WTC11 (cell line): ENCODE data around the gene WWOX. TPM values are rescaled to one million over a fixed set of nuclear protein-coding genes. Genes with fewer than 3 reads are reported as not detected.

Experiments
- ATAC-seq: fragments of 200-7000 bp; cut with Tn5 transposase; 2 replicates; pipeline ENCODE4 v1.10.0; 2021; ENCODE audit warnings: mild to moderate bottlenecking, moderate library complexity
- CTCF ChIA-PET: fragments of 300-600 bp; sonication (Branson Sonifier 250); formaldehyde crosslinking; loops from one replicate; lab custom pipeline; 2021; ENCODE audit warnings: antibody characterized with exemption; lab: Charles Lee
- POLR2A ChIA-PET: fragments of 350-600 bp; sonication (Branson Sonifier 250); formaldehyde crosslinking; loops from one replicate; lab custom pipeline; 2021; ENCODE audit warnings: antibody characterized with exemption; lab: Charles Lee
- DNase-seq: peaks from one replicate; pipeline ENCODE4 v3.0.0; 2021; ENCODE audit warnings: low spot score
- H3K27ac Mint-ChIP-seq: 2 replicates; pipeline ENCODE4 v1.8.0; 2021; ENCODE audit warnings: mixed read lengths
- H3K27me3 Mint-ChIP-seq: 2 replicates; pipeline ENCODE4 v1.8.0; 2021; ENCODE audit warnings: low read depth, mild to moderate bottlenecking, moderate library complexity, mixed read lengths
- H3K36me3 Mint-ChIP-seq: 2 replicates; pipeline ENCODE4 v1.8.0; 2021; ENCODE audit warnings: mixed read lengths
- H3K4me1 Mint-ChIP-seq: 2 replicates; pipeline ENCODE4 v1.8.0; 2022; ENCODE audit warnings: mixed read lengths
- H3K4me3 Mint-ChIP-seq: 2 replicates; pipeline ENCODE4 v1.8.0; 2021; ENCODE audit warnings: mild to moderate bottlenecking, moderate library complexity, mixed read lengths
- H3K9me3 Mint-ChIP-seq: 2 replicates; pipeline ENCODE4 v1.8.0; 2021; ENCODE audit warnings: mixed read lengths
- ERG ChIP-seq: fragments of 250-450 bp; sonication (Bioruptor Pico); IDR thresholded peaks from 2 replicates; pipeline ENCODE4 v1.8.0; 2021; ENCODE audit warnings: mild to moderate bottlenecking
- ETV6 ChIP-seq: sonication (generic); formaldehyde crosslinking; IDR thresholded peaks from 2 replicates; pipeline ENCODE4 v1.8.1; 2022; ENCODE audit warnings: mild to moderate bottlenecking, missing genetic modification reagents
- GABPB1 ChIP-seq: sonication (generic); formaldehyde crosslinking; IDR thresholded peaks from 2 replicates; pipeline ENCODE4 v1.8.1; 2023; ENCODE audit warnings: mild to moderate bottlenecking, missing genetic modification reagents
- HMGA2 ChIP-seq: fragments of 250-450 bp; sonication (Bioruptor Pico); IDR thresholded peaks from 2 replicates; pipeline ENCODE4 v1.4.0; 2021; ENCODE audit warnings: mild to moderate bottlenecking, moderate library complexity
- IRF2 ChIP-seq: sonication (generic); formaldehyde crosslinking; IDR thresholded peaks from 2 replicates; pipeline ENCODE4 v1.8.0; 2022; ENCODE audit warnings: low read depth, missing genetic modification reagents, borderline replicate concordance
- JUN ChIP-seq: sonication (generic); formaldehyde crosslinking; IDR thresholded peaks from 2 replicates; pipeline ENCODE4 v1.8.0; 2023; ENCODE audit warnings: mild to moderate bottlenecking, missing genetic modification reagents
- MXD4 ChIP-seq: fragments of 250-450 bp; sonication (Bioruptor Pico); IDR thresholded peaks from 2 replicates; pipeline ENCODE4 v1.8.0; 2021; ENCODE audit warnings: mild to moderate bottlenecking, moderate library complexity, borderline replicate concordance
- NFE2L1 ChIP-seq: sonication (generic); formaldehyde crosslinking; IDR thresholded peaks from 2 replicates; pipeline ENCODE4 v1.8.1; 2023; ENCODE audit warnings: missing genetic modification reagents
- OVOL2 ChIP-seq: fragments of 250-450 bp; sonication (Bioruptor Pico); IDR thresholded peaks from 2 replicates; pipeline ENCODE4 v1.9.0; 2021; ENCODE audit warnings: mild to moderate bottlenecking, borderline replicate concordance
- TCF7 ChIP-seq: sonication (generic); formaldehyde crosslinking; IDR thresholded peaks from 2 replicates; pipeline ENCODE4 v1.8.0; 2022; ENCODE audit warnings: mild to moderate bottlenecking, low read depth, missing genetic modification reagents, moderate library complexity
- ZMAT4 ChIP-seq: fragments of 250-450 bp; sonication (Bioruptor Pico); IDR thresholded peaks from 2 replicates; pipeline ENCODE4 v1.9.0; 2021; ENCODE audit warnings: mild to moderate bottlenecking
- total RNA-seq: library from RNA; stranded (reverse); gene quantifications from 3 replicates; pipeline ENCODE4 v1.2.3, GENCODE V29; 2021
- TF ChIP-seq, protein P1 (sequence below): sonication (generic); formaldehyde crosslinking; IDR thresholded peaks from 2 replicates; pipeline ENCODE4 v1.8.0; 2022; ENCODE audit warnings: mild to moderate bottlenecking, missing genetic modification reagents
- TF ChIP-seq, protein P2 (sequence below): sonication (generic); formaldehyde crosslinking; IDR thresholded peaks from 2 replicates; pipeline ENCODE4 v1.8.1; 2023; ENCODE audit warnings: mild to moderate bottlenecking, missing genetic modification reagents, borderline replicate concordance
- TF ChIP-seq, protein P3 (sequence below): sonication (generic); formaldehyde crosslinking; conservative IDR thresholded peaks from 2 replicates; pipeline ENCODE4 v1.8.1; 2022; ENCODE audit warnings: mild to moderate bottlenecking, missing genetic modification reagents
- TF ChIP-seq, protein P4 (sequence below): sonication (generic); formaldehyde crosslinking; IDR thresholded peaks from 2 replicates; pipeline ENCODE4 v1.8.1; 2022; ENCODE audit warnings: low read depth, missing genetic modification reagents, borderline replicate concordance

The WWOX gene
- total RNA-seq, 1 experiment from 2014 or later: 15.7 TPM

DNA sequence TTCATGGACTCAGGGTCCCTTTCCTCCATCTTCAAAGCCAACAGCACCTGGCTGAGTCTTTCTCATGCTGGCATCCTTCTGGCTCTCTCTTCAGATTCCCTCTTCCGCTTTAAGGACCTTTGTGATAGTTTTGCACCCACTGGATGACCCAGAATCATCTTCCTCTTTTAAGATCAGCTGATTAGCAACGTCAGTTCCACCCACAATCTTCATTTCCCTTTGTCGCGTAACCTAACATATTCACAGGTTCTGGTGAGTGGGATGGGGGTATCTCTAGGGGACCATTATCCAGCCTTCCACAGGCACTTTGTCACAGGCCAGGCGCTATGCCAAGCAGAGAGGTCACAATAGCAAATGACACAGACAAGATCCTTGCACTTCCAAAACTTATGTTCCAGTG is 907.3 kb downstream of the WWOX start:
- ATAC-seq: no peak
- TF ChIP-seq GABPB1 (CRISPR knock-in tag): no peak
- TF ChIP-seq TCF7: no peak
- TF ChIP-seq, protein P1, sequence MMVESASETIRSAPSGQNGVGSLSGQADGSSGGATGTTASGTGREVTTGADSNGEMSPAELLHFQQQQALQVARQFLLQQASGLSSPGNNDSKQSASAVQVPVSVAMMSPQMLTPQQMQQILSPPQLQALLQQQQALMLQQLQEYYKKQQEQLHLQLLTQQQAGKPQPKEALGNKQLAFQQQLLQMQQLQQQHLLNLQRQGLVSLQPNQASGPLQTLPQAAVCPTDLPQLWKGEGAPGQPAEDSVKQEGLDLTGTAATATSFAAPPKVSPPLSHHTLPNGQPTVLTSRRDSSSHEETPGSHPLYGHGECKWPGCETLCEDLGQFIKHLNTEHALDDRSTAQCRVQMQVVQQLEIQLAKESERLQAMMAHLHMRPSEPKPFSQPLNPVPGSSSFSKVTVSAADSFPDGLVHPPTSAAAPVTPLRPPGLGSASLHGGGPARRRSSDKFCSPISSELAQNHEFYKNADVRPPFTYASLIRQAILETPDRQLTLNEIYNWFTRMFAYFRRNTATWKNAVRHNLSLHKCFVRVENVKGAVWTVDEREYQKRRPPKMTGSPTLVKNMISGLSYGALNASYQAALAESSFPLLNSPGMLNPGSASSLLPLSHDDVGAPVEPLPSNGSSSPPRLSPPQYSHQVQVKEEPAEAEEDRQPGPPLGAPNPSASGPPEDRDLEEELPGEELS: no peak
- no peaks in the 10 kb centered on the region for H3K36me3 Mint-ChIP-seq
- no peak overlapping the region for H3K4me3 Mint-ChIP-seq
- H3K27ac Mint-ChIP-seq: no peak overlapping the region
- no peak for DNase-seq
- peaks cover 10% of the 10 kb centered on the region for H3K27me3 Mint-ChIP-seq
- POLR2A ChIA-PET: no interaction called here
- CTCF ChIA-PET: no interaction called here
- H3K4me1 Mint-ChIP-seq: peaks cover 1% of the 10 kb centered on the region
- 0 out of 2 replicates have a peak, but pooled peaks cover under 1% of the 10 kb centered on the region for H3K9me3 Mint-ChIP-seq

GRCh38 chr16:79007614-79008013 is 908.2 kb downstream of the WWOX start:
- ChIA-PET POLR2A (no interaction called here), CTCF (interaction anchor here (0.6 to 1.2 kb wide), 3 partner anchors 11 to 17 kb away, joined by 3 to 4 read pairs (median 4); no protein-coding TSS in a partner anchor)
- peaks cover 3% of the 10 kb centered on the region; the same call in 1 of the 2 replicates for H3K9me3 Mint-ChIP-seq
- H3K4me1 Mint-ChIP-seq: no peaks in the 10 kb centered on the region
- DNase-seq: no peak
- H3K36me3 Mint-ChIP-seq: no peaks in the 10 kb centered on the region
- no peak overlapping the region for H3K27ac Mint-ChIP-seq
- TF ChIP-seq NFE2L1 (CRISPR knock-in tag): no peak
- no peak for TF ChIP-seq ERG (CRISPR knock-in tag)
- no peak for TF ChIP-seq JUN
- no peak for TF ChIP-seq ZMAT4 (CRISPR knock-in tag)
- TF ChIP-seq, all 79 proteins: peak for 0
- no peak overlapping the region for H3K4me3 Mint-ChIP-seq
- ATAC-seq: no peak
- H3K27me3 Mint-ChIP-seq: peaks cover 9% of the 10 kb centered on the region

DNA sequence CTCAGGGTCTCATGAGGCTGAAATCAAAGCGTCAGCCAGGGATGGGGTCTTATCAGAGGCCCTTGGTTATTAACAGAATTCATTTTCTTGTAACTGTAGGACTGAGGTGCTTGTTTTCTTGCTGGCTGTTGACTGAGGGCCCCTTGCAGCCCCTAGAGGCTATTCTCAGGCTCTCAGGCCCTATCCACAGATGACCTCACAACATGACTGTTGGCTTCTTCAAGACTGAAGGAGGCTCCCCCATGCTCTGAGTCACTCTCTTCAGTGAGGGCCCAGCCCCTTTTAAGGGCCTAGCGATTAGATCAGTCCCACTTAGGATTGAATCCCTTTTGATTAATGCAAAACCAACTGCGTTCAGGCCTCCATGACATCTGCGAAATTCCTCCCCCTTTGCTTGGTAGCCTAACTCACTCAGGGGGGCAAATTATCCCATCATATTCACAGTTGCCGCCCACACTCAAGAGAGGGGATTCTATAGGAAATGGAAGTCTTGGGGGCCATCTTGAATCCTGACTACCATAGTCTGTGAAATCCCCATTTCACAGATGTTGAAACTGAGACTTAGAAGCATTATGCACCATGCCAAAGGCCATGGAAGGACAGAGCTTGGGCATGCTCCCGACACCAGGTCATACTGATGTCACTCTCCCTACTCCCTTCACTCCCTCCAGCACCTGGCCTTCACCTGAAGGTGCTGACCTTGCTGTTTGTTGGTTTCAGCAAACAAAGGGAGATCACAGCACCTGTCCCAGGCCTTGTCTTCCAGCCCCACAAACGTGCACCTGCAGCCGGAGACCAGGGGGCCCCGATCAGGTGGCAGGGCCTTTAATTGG is 908.8 kb downstream of the WWOX start:
- H3K4me3 Mint-ChIP-seq: no peak overlapping the region
- no peaks in the 10 kb centered on the region for H3K4me1 Mint-ChIP-seq
- no peaks in the 10 kb centered on the region for H3K36me3 Mint-ChIP-seq
- TF ChIP-seq IRF2 (CRISPR knock-in tag) (no peak), OVOL2 (CRISPR knock-in tag) (no peak), ETV6 (CRISPR knock-in tag) (no peak), MXD4 (CRISPR knock-in tag) (no peak), HMGA2 (CRISPR knock-in tag) (no peak)
- TF ChIP-seq, protein P2, sequence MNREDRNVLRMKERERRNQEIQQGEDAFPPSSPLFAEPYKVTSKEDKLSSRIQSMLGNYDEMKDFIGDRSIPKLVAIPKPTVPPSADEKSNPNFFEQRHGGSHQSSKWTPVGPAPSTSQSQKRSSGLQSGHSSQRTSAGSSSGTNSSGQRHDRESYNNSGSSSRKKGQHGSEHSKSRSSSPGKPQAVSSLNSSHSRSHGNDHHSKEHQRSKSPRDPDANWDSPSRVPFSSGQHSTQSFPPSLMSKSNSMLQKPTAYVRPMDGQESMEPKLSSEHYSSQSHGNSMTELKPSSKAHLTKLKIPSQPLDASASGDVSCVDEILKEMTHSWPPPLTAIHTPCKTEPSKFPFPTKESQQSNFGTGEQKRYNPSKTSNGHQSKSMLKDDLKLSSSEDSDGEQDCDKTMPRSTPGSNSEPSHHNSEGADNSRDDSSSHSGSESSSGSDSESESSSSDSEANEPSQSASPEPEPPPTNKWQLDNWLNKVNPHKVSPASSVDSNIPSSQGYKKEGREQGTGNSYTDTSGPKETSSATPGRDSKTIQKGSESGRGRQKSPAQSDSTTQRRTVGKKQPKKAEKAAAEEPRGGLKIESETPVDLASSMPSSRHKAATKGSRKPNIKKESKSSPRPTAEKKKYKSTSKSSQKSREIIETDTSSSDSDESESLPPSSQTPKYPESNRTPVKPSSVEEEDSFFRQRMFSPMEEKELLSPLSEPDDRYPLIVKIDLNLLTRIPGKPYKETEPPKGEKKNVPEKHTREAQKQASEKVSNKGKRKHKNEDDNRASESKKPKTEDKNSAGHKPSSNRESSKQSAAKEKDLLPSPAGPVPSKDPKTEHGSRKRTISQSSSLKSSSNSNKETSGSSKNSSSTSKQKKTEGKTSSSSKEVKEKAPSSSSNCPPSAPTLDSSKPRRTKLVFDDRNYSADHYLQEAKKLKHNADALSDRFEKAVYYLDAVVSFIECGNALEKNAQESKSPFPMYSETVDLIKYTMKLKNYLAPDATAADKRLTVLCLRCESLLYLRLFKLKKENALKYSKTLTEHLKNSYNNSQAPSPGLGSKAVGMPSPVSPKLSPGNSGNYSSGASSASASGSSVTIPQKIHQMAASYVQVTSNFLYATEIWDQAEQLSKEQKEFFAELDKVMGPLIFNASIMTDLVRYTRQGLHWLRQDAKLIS (CRISPR knock-in tag): no peak
- TF ChIP-seq, protein P3, sequence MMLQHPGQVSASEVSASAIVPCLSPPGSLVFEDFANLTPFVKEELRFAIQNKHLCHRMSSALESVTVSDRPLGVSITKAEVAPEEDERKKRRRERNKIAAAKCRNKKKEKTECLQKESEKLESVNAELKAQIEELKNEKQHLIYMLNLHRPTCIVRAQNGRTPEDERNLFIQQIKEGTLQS: no peak
- TF ChIP-seq, protein P4, sequence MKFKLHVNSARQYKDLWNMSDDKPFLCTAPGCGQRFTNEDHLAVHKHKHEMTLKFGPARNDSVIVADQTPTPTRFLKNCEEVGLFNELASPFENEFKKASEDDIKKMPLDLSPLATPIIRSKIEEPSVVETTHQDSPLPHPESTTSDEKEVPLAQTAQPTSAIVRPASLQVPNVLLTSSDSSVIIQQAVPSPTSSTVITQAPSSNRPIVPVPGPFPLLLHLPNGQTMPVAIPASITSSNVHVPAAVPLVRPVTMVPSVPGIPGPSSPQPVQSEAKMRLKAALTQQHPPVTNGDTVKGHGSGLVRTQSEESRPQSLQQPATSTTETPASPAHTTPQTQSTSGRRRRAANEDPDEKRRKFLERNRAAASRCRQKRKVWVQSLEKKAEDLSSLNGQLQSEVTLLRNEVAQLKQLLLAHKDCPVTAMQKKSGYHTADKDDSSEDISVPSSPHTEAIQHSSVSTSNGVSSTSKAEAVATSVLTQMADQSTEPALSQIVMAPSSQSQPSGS (CRISPR knock-in tag): no peak
- ChIA-PET CTCF (interaction anchor here (0.8 to 1.2 kb wide), 2 partner anchors 11 to 17 kb away, joined by 3 to 4 read pairs; no protein-coding TSS in a partner anchor), POLR2A (no interaction called here)
- DNase-seq (no peak), ATAC-seq (peak; percentile 69)
- H3K27me3 Mint-ChIP-seq: peaks cover 6% of the 10 kb centered on the region
- H3K27ac Mint-ChIP-seq: no peak overlapping the region
- H3K9me3 Mint-ChIP-seq: peaks cover 3% of the 10 kb centered on the region; the same call in 1 of the 2 replicates
